KMS-11 (cell line): ENCODE data around the gene CLMP.

ENCODE experiments used
- H2AFZ ChIP-seq: fragments of 200-600 bp; sonication (generic); 2 replicates; pipeline ENCODE4 v1.6.1; 2016; ENCODE audit warnings: antibody characterized with exemption, mixed run types, low read depth
- H3K27ac ChIP-seq: fragments of 200-600 bp; sonication (generic); 2 replicates; pipeline ENCODE4 v1.6.1; 2016; ENCODE audit warnings: mild to moderate bottlenecking, mixed run types
- H3K27me3 ChIP-seq: fragments of 200-600 bp; sonication (generic); 2 replicates; pipeline ENCODE4 v1.6.1; 2017; ENCODE audit warnings: mild to moderate bottlenecking, low read depth, mixed run types, moderate library complexity; ENCODE audit not compliant: insufficient read depth
- H3K36me3 ChIP-seq: fragments of 200-600 bp; sonication (generic); 2 replicates; pipeline ENCODE4 v1.6.1; 2017; ENCODE audit warnings: mild to moderate bottlenecking, mixed run types; ENCODE audit not compliant: insufficient read depth
- H3K4me1 ChIP-seq: fragments of 200-600 bp; sonication (generic); 2 replicates; pipeline ENCODE4 v1.6.1; 2016; ENCODE audit warnings: mild to moderate bottlenecking, low read depth, mixed run types; ENCODE audit not compliant: poor library complexity, severe bottlenecking
- H3K4me2 ChIP-seq: fragments of 200-600 bp; sonication (generic); 2 replicates; pipeline ENCODE4 v1.7.0; 2016; ENCODE audit warnings: mild to moderate bottlenecking, mixed run types
- H3K4me3 ChIP-seq: fragments of 200-600 bp; sonication (generic); IDR thresholded peaks from 2 replicates; pipeline ENCODE4 v1.6.1; 2017; ENCODE audit warnings: low read depth, low read length, mixed read lengths; ENCODE audit not compliant: insufficient read depth
- H3K79me2 ChIP-seq: fragments of 200-600 bp; sonication (generic); 2 replicates; pipeline ENCODE4 v1.6.1; 2016; ENCODE audit warnings: low read depth, mixed run types; ENCODE audit not compliant: insufficient read depth
- H3K9ac ChIP-seq: fragments of 200-600 bp; sonication (generic); 2 replicates; pipeline ENCODE4 v1.6.1; 2016; ENCODE audit warnings: mild to moderate bottlenecking, mixed run types
- H4K20me1 ChIP-seq: fragments of 200-600 bp; sonication (generic); 2 replicates; pipeline ENCODE4 v1.6.1; 2016; ENCODE audit warnings: mild to moderate bottlenecking, mixed run types; ENCODE audit not compliant: insufficient read depth
- CTCF ChIP-seq: fragments of 200-600 bp; sonication (generic); conservative IDR thresholded peaks from 2 replicates; pipeline ENCODE4 v1.6.1; 2017; ENCODE audit warnings: low read depth, mild to moderate bottlenecking, antibody characterized with exemption, low read length, moderate library complexity, mixed read lengths

The CLMP gene, protein sequence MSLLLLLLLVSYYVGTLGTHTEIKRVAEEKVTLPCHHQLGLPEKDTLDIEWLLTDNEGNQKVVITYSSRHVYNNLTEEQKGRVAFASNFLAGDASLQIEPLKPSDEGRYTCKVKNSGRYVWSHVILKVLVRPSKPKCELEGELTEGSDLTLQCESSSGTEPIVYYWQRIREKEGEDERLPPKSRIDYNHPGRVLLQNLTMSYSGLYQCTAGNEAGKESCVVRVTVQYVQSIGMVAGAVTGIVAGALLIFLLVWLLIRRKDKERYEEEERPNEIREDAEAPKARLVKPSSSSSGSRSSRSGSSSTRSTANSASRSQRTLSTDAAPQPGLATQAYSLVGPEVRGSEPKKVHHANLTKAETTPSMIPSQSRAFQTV

GRCh38 chr11:123195188-123196059 lies at the start of gene CLMP:
CLMP (minus strand) TSS chr11:123195248; CDS start chr11:123194940, 308 bp downstream.
- no peak within 1 kb of the TSS for H3K4me3 ChIP-seq
- no peak for TF ChIP-seq CTCF
- H3K36me3 ChIP-seq = no peaks in the 10 kb centered on the region
- no peaks in the 10 kb centered on the region for H3K27me3 ChIP-seq
- H2AFZ ChIP-seq = no peak within 1 kb of the TSS
- no peak within 1 kb of the TSS for H3K4me2 ChIP-seq
- no peak within 1 kb of the TSS for H3K27ac ChIP-seq
- H3K9ac ChIP-seq = no peak within 1 kb of the TSS
- H3K4me1 ChIP-seq = no peaks in the 10 kb centered on the region
- no peaks in the 10 kb centered on the region for H3K79me2 ChIP-seq
- H4K20me1 ChIP-seq = no peaks in the 10 kb centered on the region

- H3K4me3 ChIP-seq = no peak overlapping the region
- H3K4me1 ChIP-seq = no peaks in the 10 kb centered on the region
- H3K27me3 ChIP-seq = no peaks in the 10 kb centered on the region
- no peak overlapping the region for H3K27ac ChIP-seq
- H3K4me2 ChIP-seq = no peak overlapping the region
- H3K9ac ChIP-seq = no peak overlapping the region
- no peaks in the 10 kb centered on the region for H3K79me2 ChIP-seq
- TF ChIP-seq CTCF = no peak
- H3K36me3 ChIP-seq = no peaks in the 10 kb centered on the region
- H4K20me1 ChIP-seq = no peaks in the 10 kb centered on the region
- no peak overlapping the region for H2AFZ ChIP-seq
Measured at GRCh38 chr11:123241874-123242543, 47.0 kb upstream of the CLMP start.

- H3K27me3 ChIP-seq = no peaks in the 10 kb centered on the region
- no peak overlapping the region for H3K9ac ChIP-seq
- H3K27ac ChIP-seq = no peak overlapping the region
- H3K79me2 ChIP-seq = no peaks in the 10 kb centered on the region
- H2AFZ ChIP-seq = no peak overlapping the region
- H4K20me1 ChIP-seq = no peaks in the 10 kb centered on the region
- H3K4me2 ChIP-seq = no peak overlapping the region
- no peaks in the 10 kb centered on the region for H3K36me3 ChIP-seq
- H3K4me1 ChIP-seq = no peaks in the 10 kb centered on the region
- no peak for TF ChIP-seq CTCF
- no peak overlapping the region for H3K4me3 ChIP-seq
Measured at GRCh38 chr11:123241294-123241693, 46.2 kb upstream of the CLMP start.
